Adrenal gland (tissue), 5 donors: Measurements from ENCODE around the gene RPL39.

Experiments used
- CTCF ChIP-seq, 6 experiments: fragments of 450-650 bp in 4 of 6; fragments of 200-600 bp in 2 of 6; sonication (generic) in 1 of 6; IDR thresholded peaks; 1 replicate in 5 of 6; 2 replicates in 1 of 6; pipeline versions ENCODE4 v1.5.1 to v1.8.0; 2016 to 2021; ENCODE audit warnings: antibody characterized with exemption in 6 of 6, mild to moderate bottlenecking in 2 of 6, moderate library complexity in 1 of 6
- POLR2A ChIP-seq, 2 donors: fragments of 450-650 bp; IDR thresholded peaks; one replicate each; pipeline ENCODE4 v1.6.1; 2017; ENCODE audit warnings: antibody characterized with exemption in 2 of 2, mild to moderate bottlenecking in 2 of 2, moderate library complexity in 1 of 2
- donor health status: DM: no; HTN: no; CAD: no.

- TF ChIP-seq CTCF (IDR thresholded peaks at IDR 0.05) (no peak), POLR2A (IDR thresholded peaks at IDR 0.05) (no peak)
These were observed 11.1 kb upstream of the RPL39 start for GRCh38 chrX:119802546-119802945.
